Caco-2 (cell line): ENCODE data around the gene WDR31. TPM values are rescaled to one million over a fixed set of nuclear protein-coding genes. Genes with fewer than 3 reads are reported as not detected.

Source experiments
- BruUV-seq: library from RNA; stranded (reverse); fragments of 400-500 nt; replicated peaks from 2 replicates; lab custom pipeline; 2021; lab: Mats Ljungman, UMichigan
- CTCF ChIA-PET: fragments of 300-600 bp; sonication (Branson Sonifier 250); formaldehyde crosslinking; loops from one replicate; lab custom pipeline; 2022; ENCODE audit warnings: antibody characterized with exemption; lab: Charles Lee
- POLR2A ChIA-PET: fragments of 300-600 bp; sonication (Branson Sonifier 250); formaldehyde crosslinking; loops from one replicate; lab custom pipeline; 2022; ENCODE audit warnings: antibody characterized with exemption; lab: Charles Lee
- DNase-seq, 2 experiments: peaks; one replicate each; pipeline versions ENCODE4 v3.0.0 to v3.0.0-alpha.2; 2020 to 2022
- H3K27me3 ChIP-seq: replicated peaks from 2 replicates; pipeline ENCODE4 v1.6.0; 2011; ENCODE audit warnings: low read length; ENCODE audit not compliant: control insufficient read depth, insufficient read depth
- H3K36me3 ChIP-seq: 2 replicates; pipeline ENCODE4 v1.5.1; 2011; ENCODE audit warnings: low read length; ENCODE audit not compliant: control insufficient read depth, insufficient read depth
- H3K4me1 ChIP-seq: fragments of 250-450 bp; sonication (Bioruptor Pico); 2 replicates; pipeline ENCODE4 v1.5.1; 2020; ENCODE audit warnings: mild to moderate bottlenecking
- H3K4me3 ChIP-seq: 2 replicates; pipeline ENCODE4 v1.5.1; 2011; ENCODE audit warnings: low read depth, mild to moderate bottlenecking, control low read depth, low read length
- H3K9me3 ChIP-seq: fragments of 250-450 bp; sonication (Bioruptor Pico); 2 replicates; pipeline ENCODE4 v1.5.1; 2020; ENCODE audit warnings: mild to moderate bottlenecking, moderate library complexity
- H3K27ac Mint-ChIP-seq: one replicate; pipeline ENCODE4 v1.8.0; 2022; ENCODE audit warnings: mixed read lengths; ENCODE audit not compliant: unreplicated experiment
- H3K27me3 Mint-ChIP-seq: one replicate; pipeline ENCODE4 v1.8.0; 2022; ENCODE audit warnings: mixed read lengths; ENCODE audit not compliant: insufficient read depth, unreplicated experiment
- H3K36me3 Mint-ChIP-seq: one replicate; pipeline ENCODE4 v1.8.0; 2022; ENCODE audit warnings: mild to moderate bottlenecking, mixed read lengths; ENCODE audit not compliant: insufficient read depth, unreplicated experiment
- H3K4me1 Mint-ChIP-seq: one replicate; pipeline ENCODE4 v1.8.0; 2022; ENCODE audit warnings: low read depth, mixed read lengths; ENCODE audit not compliant: unreplicated experiment
- H3K4me3 Mint-ChIP-seq: one replicate; pipeline ENCODE4 v1.8.0; 2022; ENCODE audit warnings: mild to moderate bottlenecking, moderate library complexity, mixed read lengths; ENCODE audit not compliant: unreplicated experiment
- H3K9me3 Mint-ChIP-seq: one replicate; pipeline ENCODE4 v1.8.0; 2022; ENCODE audit warnings: mixed read lengths; ENCODE audit not compliant: unreplicated experiment
- intact Hi-C: fragments of 100-400 bp; cut with micrococcal nuclease; formaldehyde crosslinking; loops from one replicate; pipeline ENCODE4 v1.10.0; 2022; ENCODE audit not compliant: unreplicated experiment
- total RNA-seq: library from RNA; stranded (reverse); gene quantifications from 2 replicates; pipeline ENCODE4 v1.2.3, GENCODE V29; 2022
- TF ChIP-seq, protein P1 (sequence below), 2 experiments: fragments of 200-600 bp in 1 of 2; IDR thresholded peaks; 1 replicate in 1 of 2; 2 replicates in 1 of 2; pipeline versions ENCODE4 v1.5.1 to v1.8.0; 2011 to 2022; ENCODE audit warnings: antibody characterized with exemption in 1 of 2, control low read depth in 1 of 2, inconsistent platforms in 1 of 2, low read depth in 1 of 2, low read length in 1 of 2, mild to moderate bottlenecking in 1 of 2, moderate library complexity in 1 of 2; ENCODE audit not compliant: insufficient read depth in 1 of 2, severe bottlenecking in 1 of 2, unreplicated experiment in 1 of 2

The WDR31 gene
- total RNA-seq, 1 experiment from 2014 or later, result 1.9 TPM

DNA sequence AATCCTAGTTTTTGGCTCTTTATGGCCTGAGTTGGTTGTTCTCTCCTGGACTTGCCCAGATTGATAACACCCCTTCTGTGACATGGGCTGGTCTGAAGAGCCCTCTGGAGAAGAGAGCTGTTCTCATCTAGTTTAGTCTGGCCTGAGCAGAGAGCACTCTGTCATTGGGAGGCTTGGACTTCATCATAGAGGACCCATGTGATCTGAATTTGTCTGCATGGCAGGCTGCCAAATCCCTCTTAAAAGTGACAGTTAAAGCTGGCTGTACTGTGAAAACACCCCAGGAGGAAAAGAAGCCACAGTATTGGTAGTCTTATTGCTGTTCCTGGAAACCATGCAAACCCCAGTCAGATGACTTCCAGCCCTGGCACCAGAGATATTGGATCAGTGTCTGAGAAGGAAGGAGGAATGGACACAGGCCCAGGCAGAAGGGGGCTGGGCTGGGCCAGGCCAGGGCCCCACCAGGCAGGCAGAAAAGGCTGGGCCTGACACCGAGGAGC lies 3.7 kb upstream of the WDR31 start:
- intact Hi-C loops, result no loop called here
- H3K9me3 Mint-ChIP-seq, result no peaks in the 10 kb centered on the region
- Histone ChIP-seq H3K4me3 (no peak overlapping the region), H3K27me3 (no peaks in the 10 kb centered on the region), H3K9me3 (no peaks in the 10 kb centered on the region), H3K36me3 (no peaks in the 10 kb centered on the region), H3K4me1 (no peaks in the 10 kb centered on the region)
- ChIA-PET POLR2A (no interaction called here), CTCF (no interaction called here)
- H3K27ac Mint-ChIP-seq, result no peak overlapping the region
- no TSS peak for BruUV-seq
- no peak for DNase-seq
- no peaks in the 10 kb centered on the region for H3K27me3 Mint-ChIP-seq
- peaks cover 14% of the 10 kb centered on the region for H3K4me1 Mint-ChIP-seq
- no peak overlapping the region for H3K4me3 Mint-ChIP-seq
- H3K36me3 Mint-ChIP-seq, result no peaks in the 10 kb centered on the region
- TF ChIP-seq, protein P1, sequence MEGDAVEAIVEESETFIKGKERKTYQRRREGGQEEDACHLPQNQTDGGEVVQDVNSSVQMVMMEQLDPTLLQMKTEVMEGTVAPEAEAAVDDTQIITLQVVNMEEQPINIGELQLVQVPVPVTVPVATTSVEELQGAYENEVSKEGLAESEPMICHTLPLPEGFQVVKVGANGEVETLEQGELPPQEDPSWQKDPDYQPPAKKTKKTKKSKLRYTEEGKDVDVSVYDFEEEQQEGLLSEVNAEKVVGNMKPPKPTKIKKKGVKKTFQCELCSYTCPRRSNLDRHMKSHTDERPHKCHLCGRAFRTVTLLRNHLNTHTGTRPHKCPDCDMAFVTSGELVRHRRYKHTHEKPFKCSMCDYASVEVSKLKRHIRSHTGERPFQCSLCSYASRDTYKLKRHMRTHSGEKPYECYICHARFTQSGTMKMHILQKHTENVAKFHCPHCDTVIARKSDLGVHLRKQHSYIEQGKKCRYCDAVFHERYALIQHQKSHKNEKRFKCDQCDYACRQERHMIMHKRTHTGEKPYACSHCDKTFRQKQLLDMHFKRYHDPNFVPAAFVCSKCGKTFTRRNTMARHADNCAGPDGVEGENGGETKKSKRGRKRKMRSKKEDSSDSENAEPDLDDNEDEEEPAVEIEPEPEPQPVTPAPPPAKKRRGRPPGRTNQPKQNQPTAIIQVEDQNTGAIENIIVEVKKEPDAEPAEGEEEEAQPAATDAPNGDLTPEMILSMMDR (IDR thresholded peaks at IDR 0.05; ENCODE audit: insufficient read depth in 1 of 2, low read depth in 1 of 2, low read length in 1 of 2, severe bottlenecking in 1 of 2, unreplicated experiment in 1 of 2), result no peak

DNA sequence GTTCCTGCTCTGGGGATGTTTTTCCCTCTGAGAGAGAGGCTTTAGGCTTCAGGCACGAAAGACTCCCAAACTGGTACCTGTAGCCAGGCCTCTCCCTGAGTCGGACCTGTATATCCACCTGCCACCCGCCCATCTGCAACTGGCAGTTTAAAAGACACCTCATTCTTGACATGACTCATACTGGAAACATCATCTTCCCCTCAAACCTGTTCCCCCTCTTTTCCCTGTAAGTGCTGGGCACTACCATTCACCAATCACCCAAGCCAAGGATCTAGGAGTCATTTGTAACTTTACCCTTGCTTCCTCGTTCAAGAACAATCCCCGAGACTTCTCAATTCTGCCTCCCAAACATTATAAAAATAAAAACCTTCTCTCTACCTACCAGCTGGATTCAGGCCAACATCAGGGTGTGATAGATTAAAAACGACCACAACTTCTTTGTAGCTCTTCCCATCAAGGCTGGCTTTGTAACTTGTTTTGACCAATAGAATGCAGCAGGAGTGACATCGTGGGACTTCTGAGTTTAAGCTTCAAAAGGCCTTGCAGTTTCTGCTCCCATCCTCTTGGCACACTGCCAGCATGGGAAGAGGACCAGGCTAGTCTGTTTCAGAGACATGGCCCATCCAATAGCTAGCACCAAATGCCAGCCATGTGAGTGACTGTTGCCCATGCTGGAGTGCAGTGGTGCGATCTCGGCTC lies 1.8 kb upstream of the WDR31 start:
- H3K9me3 Mint-ChIP-seq, result no peaks in the 10 kb centered on the region
- ChIA-PET CTCF (no interaction called here), POLR2A (interaction anchor here (0.6 kb wide), 1 partner anchor 591 kb away, joined by 3 read pairs; no protein-coding TSS in a partner anchor)
- no peak overlapping the region for H3K27ac Mint-ChIP-seq
- BruUV-seq, result no TSS peak
- H3K4me1 ChIP-seq, result no peaks in the 10 kb centered on the region
- H3K9me3 ChIP-seq, result no peaks in the 10 kb centered on the region
- H3K4me3 Mint-ChIP-seq, result peak overlapping the region; percentile 0
- H3K36me3 Mint-ChIP-seq, result no peaks in the 10 kb centered on the region
- no peak overlapping the region for H3K4me3 ChIP-seq
- H3K4me1 Mint-ChIP-seq, result peaks cover 9% of the 10 kb centered on the region
- no peaks in the 10 kb centered on the region for H3K27me3 Mint-ChIP-seq
- no peaks in the 10 kb centered on the region for H3K27me3 ChIP-seq
- H3K36me3 ChIP-seq, result no peaks in the 10 kb centered on the region
- intact Hi-C loops, result loop anchor here (2.0 kb wide), 2 partner anchors 33 to 67 kb away; partner anchors contain the start of genes CDC26 and PRPF4
- TF ChIP-seq, protein P1 (IDR thresholded peaks at IDR 0.05; ENCODE audit: insufficient read depth in 1 of 2, low read depth in 1 of 2, low read length in 1 of 2, severe bottlenecking in 1 of 2, unreplicated experiment in 1 of 2), result no peak
- DNase-seq, result no peak

DNA sequence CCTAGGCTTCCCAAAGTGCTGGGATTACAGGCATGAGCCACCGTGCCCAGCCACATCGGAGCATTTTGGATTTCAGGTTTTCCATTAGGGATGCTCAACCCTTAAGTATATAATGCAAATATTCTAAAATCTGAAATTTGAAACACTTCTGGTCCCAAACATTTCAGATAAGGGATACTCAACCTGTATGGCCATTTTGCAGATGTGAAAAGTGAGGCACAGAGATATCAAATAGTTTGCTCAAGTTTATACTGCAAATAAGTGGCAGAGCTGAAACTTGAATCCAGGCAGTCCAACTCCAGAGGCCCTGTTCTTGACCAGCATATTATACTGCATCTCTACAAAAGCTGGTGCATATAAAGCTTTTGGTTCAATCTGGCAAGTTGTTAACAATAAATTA lies 2.4 kb downstream of the WDR31 start:
- DNase-seq, result no peak
- CTCF ChIA-PET, result no interaction called here
- H3K36me3 Mint-ChIP-seq, result no peaks in the 10 kb centered on the region
- no peak overlapping the region for H3K4me3 Mint-ChIP-seq
- H3K9me3 ChIP-seq, result no peaks in the 10 kb centered on the region
- POLR2A ChIA-PET, result no interaction called here
- TF ChIP-seq, protein P1 (IDR thresholded peaks at IDR 0.05; ENCODE audit: insufficient read depth in 1 of 2, low read depth in 1 of 2, low read length in 1 of 2, severe bottlenecking in 1 of 2, unreplicated experiment in 1 of 2), result no peak
- H3K36me3 ChIP-seq, result no peaks in the 10 kb centered on the region
- no peaks in the 10 kb centered on the region for H3K27me3 ChIP-seq
- no peaks in the 10 kb centered on the region for H3K27me3 Mint-ChIP-seq
- H3K9me3 Mint-ChIP-seq, result no peaks in the 10 kb centered on the region
- no TSS peak for BruUV-seq
- no peaks in the 10 kb centered on the region for H3K4me1 ChIP-seq
- intact Hi-C loops, result no loop called here
- peaks cover 9% of the 10 kb centered on the region for H3K4me1 Mint-ChIP-seq
- no peak overlapping the region for H3K4me3 ChIP-seq
- no peak overlapping the region for H3K27ac Mint-ChIP-seq
